Loucy (cell line): ENCODE results near the gene DNAJB8.

Experiments used
- CTCF ChIP-seq: fragments of 200-600 bp; sonication (generic); conservative IDR thresholded peaks from 2 replicates; pipeline ENCODE4 v1.5.1; 2014; ENCODE audit warnings: mild to moderate bottlenecking, antibody characterized with exemption, low read length
- EZH2phosphoT487 ChIP-seq: fragments of 200-600 bp; IDR thresholded peaks from 2 replicates; pipeline ENCODE4 v1.6.1; 2018; ENCODE audit warnings: antibody characterized with exemption, mild to moderate bottlenecking, moderate library complexity, borderline replicate concordance

DNA sequence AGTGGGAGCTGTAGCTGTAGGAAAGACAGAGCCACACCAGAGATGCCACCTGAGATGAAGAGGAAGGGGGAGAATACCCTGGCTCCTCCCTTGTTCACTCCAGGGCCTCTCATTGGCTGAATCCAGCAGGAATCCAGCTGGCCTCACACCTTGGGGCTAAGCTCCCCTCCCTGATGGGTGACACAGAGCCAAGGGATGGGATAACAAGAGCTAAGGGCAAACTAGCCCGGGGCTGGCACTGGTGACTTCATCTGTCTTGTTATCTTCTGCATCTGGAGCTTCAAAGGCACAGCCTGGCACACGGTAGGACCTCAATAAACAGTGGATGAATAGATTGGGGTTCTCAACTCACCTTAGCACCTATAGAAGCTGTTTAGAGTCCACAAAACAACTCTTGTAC lies 40.1 kb upstream of the DNAJB8 start:
- TF ChIP-seq CTCF (no peak), EZH2phosphoT487 (no peak)
